ENCODE measurements around the gene CALHM2.

The CALHM2 gene

DNA sequence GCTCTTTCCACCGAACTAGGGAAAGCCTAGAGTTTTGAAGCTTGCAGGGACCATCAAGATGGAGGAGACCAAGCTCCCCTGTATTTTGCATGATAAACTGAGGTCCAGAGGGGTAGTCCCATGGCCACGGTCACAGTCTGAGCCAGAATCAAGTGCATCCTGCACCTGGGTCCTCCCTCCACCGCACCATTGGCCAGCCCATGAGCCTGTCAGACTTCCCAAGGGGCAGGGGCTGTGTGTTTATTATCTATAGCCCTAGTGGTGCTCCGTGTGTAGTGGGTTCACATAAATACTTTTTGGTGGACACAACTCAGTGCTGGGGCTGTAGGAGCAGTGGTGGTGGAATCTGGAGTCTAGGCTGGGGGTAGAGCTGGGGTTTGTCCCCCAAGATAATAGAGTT lies 23.3 kb upstream of the CALHM2 start:
- no peak for DNase-seq

DNA sequence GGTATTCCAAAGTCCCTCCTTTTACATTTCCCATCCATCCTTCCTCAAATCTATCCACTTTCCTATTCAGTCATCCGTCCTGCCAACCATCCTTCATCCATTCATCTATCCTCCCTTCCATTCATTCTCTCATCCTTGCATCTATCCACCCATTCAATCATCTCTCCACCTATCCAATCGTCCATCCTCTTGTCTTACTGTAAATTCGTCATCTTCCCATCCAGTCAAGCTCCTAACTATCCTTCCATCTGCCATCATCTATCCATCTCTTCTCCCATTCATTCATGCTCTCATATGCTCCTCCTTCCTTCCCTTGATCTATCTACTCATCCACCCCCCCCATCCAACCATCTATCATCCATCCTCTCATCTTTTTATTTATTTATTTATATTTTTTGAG lies 21.9 kb upstream of the CALHM2 start:
- DNase-seq = no peak

DNA sequence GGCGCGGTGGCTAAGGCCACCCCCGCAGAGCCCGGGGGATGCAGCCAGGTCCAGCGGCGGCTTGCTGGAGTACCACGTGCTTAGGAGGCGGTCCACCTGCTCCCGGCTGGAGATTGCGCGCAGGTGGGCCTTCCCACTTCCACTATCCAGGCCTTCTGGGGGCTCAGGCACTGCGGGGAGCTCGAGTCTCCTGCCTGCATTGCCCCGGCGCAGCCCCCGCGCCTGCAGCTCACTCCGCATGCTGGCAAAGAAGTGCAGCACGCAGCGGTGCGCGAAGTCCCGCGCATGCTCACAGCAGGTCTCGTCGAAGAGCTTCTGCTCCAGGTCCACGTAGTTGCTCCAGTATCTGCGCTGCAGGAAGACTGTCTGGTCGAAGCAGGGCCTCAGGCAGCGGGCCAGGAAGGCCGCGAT lies 21.1 kb upstream of the CALHM2 start:
- DNase-seq = no peak

DNA sequence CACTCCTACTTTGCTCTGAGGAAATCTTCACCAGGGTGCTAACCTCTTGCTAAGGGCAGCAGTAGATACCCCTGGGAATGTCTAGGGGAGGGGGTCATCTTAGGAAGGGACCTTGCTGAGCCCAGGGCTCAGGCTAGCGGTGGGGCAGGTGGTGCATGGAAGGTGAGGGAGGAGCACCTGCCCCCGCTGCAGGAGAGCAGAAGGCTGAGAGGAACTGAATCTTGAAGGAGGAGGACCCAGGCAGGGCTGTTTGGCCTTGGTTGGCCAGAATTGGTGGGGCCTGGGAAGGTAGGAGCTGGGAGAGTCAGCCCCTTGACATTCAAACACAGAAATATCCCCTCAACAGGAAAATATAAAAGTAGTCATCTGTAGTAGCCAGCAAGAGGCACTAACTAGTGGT lies 19.8 kb upstream of the CALHM2 start:
- DNase-seq = no peak

DNA sequence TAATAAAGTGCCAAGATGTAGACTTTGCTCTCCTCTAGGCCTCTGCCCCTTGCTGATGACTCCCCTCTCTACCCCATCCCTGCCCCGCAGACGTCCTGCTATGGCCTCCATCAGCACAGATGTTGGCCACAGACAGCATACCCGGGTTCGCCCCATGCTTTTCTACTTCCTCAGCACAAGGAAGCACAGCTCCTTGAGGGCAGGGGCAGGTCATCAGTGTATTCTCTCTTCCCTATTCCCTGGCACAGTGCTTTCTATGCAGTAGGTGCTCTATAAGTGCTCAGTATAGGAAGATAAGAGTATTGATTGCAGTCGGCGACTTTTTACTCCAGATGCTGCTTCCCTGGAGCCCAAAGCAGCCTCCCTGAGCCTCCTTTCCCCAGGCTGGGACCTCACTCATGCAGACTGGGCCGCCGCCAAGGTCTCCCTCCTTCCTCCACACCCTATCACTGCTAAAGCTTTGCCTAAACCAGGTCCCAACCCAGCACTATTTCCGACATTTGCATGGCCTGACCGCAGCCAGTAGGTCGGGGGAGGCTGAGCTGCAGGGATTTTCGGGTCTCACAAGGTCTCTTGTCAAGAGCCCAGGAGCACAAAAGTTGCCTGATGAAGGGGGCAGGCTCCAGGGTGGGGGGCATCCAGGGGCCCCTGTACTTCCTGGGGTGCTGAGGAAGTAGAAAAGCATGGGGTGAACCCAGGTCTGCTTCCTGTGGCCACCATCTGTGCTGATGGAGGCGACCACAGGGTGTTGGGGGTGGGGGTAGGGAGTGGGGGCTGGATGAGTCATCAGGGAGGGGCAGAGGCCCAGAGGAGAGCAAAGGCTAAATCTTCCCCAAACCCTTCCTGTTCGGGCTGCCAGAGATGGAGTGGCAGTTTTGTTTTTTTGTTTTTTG lies 18.8 kb upstream of the CALHM2 start:
- no peak for DNase-seq

- DNase-seq = no peak
Measured at GRCh38 chr10:103469201-103469600, 17.0 kb upstream of the CALHM2 start.

DNA sequence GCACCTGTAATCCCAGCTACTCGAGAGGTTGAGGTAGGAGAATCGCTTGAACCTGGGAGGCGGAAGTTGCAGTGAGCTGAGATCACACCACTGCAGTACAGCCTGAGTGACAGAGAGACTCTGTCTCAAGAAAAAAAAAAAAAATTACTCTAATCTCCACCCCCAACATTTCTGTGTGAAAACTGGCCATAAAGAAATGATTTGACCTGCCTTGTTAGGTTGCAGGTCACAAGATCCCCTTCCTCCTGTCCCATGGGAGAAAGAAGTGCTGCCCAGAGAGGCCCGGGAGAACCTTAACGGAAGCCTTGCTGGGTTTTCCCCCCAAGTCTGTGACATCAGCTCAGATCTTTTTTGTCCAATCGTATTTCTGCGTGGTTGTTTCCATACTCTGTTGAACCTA lies 15.2 kb upstream of the CALHM2 start:
- DNase-seq = no peak

- no peak for DNase-seq
Measured at GRCh38 chr10:103466734-103467133, 14.6 kb upstream of the CALHM2 start.

- DNase-seq = no peak
Measured at GRCh38 chr10:103465411-103466179, 13.4 kb upstream of the CALHM2 start.

DNA sequence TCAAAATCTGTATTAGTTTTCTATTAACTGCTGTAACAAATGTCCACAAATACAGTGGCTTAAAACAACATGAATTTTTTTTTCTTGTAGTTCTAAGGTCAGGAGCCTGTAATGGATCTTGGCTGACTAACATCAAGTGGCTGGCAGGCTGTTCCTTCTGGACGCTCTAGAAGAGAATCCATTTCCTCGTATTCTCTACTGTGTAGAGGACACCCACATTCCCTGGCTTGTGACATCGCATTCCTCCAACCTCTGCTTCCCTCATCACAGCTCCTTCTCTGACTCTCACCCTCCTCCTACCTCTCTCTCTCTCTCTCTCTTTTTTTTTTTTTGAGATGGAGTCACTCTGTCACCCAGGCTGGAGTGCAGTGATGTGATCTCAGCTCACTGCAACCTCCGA lies 11.3 kb upstream of the CALHM2 start:
- no peak for DNase-seq

DNA sequence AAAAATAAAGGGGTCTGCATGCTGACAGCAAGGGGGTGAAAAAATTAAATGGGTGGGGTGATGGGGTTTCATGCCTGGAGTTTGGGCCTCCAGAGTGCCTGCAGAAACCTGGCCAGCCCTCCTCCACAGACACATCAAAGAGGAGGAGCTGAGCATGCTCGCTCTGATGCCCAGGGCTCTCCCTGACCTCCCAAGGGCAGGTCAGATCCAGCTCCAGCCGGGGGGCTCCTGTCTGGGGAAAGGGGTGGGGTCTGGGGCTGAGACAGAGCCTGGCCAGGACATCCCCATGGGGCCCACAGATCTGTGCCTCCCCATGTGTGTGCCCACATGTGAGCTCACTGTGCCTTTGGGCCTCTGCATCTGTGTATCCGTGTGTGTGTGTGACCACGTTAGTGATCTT lies 7.4 kb upstream of the CALHM2 start:
- DNase-seq = no peak

DNA sequence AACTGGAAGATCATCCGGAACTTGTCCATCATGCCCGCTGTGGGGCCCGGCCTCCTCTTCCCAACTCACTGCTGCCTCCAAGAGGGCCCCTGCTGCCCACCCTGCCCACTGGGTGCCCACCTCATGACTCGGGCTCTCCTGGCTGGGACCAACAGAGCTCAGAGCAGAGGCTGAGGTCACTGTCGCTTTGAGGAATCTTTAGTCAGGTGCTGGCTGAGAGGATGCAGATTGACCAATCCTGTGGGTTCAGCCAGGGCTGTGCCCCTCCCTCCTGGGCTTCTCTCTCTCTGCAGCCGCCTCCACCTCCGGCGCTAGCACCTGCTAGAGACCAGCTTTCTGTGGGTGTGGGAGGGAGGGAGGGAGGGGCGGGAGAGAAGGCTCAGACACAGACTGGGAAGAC lies 6.5 kb upstream of the CALHM2 start, which contains the start of gene CALHM1:
Gene CALHM1 (minus strand): TSS at position 181 of the 400 bp plus-strand sequence. CDS start 149 bp downstream, at position 32.
- peak; percentile 17 for DNase-seq

DNA sequence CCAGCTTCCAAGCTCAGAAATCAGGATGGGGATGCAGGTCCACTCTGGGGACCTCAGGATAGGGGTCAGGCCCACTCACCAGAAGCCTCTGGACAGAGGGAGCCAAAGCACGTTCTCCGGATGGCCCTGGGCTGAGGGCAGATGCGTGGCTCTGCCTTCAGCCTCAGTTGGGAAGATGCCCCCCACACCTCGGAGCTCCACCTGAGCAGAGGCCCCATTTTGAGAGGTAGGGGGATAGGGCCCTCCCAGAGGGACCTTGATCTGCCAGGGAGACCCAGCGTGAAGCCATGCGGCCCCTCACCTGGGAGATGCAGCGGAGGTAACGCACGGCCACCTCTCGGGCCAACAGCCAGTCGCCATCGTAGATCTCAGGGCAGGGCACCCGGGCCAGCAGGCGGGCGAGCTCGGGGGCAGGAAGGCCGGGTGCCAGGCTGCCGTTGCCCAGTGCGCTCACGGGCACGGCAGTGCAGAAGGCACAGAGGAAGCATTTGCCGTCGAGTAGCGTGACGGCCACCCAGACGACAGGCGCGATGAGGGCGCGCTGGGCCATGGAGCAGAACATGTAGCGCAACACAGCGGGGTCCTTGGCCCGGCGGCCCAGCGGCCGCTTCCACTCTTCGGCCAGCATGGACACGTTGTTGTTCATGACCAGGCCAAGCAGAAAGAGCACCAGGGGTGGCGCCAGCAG lies 5.9 kb upstream of the CALHM2 start:
- DNase-seq = no peak

DNA sequence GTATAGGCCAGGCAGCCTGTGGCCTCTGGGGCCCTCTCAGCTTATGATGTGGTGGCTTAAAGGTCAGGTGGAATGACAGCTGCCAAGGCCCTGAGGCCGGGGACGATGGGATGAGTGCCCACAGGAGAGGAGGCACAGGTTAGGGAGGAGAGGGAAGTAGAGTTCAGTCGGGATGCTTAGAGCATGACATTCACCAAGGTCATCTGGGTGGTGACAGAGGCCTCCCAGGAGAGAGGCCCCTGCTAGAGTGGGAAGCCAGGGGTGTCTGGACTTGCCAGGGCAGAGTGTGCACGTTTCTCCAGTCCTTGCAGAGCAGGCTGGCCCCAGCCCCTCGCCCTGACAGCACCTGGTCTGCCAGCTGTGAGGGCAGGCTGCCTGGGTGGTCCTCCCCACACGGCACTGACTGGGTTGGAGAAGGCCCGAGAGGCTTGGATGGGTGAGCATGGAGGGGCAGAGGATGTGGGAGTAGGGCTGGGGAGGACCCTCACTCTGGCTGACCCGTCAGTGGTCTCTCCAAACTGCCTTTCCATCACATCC lies 5.1 kb upstream of the CALHM2 start:
- no peak for DNase-seq

GRCh38 chr10:103456074-103456660 lies 4.0 kb upstream of the CALHM2 start:
- DNase-seq = no peak

GRCh38 chr10:103455235-103455634 lies 3.1 kb upstream of the CALHM2 start:
- no peak for DNase-seq

GRCh38 chr10:103454026-103454425 lies 1.9 kb upstream of the CALHM2 start:
- no peak for DNase-seq

- DNase-seq = no peak
Measured at GRCh38 chr10:103452506-103453230, 498 bp upstream of the CALHM2 start.

DNA sequence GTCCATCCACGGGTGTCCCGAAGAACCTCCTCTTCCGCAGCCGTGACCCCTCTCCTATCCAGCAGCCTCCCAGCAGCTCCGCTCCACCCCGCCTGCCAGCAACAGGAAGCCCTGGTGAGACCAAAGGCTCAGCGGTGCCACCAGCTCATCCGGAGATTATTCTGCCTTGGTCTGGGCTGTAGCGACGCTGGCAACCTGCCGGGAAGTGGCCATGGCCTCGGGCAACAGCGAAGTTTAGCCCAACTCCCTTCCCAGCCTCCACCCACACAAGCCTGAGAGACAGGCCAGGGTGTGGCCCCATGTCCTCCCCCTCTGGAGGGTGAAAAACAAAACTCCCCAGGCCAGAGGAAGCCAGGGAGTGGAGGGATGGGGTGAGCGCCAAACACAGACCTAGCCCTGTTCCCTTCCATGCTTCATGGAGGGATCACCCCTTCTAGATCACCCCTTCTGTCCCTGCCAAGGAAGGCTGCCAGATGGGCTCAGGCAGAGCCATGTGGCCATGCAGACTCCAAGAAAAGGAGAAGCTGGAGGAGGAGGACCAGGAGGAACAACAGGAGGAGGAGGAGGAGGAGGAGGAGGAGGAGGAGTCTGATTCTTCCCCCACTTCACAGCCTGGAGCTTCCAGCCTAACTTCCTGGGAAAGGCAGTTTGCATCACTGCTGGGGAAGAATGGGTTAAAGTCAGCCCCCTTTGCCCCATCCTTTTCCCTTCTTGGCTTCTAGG lies 918 bp downstream of the CALHM2 start:
- DNase-seq = no peak

DNA sequence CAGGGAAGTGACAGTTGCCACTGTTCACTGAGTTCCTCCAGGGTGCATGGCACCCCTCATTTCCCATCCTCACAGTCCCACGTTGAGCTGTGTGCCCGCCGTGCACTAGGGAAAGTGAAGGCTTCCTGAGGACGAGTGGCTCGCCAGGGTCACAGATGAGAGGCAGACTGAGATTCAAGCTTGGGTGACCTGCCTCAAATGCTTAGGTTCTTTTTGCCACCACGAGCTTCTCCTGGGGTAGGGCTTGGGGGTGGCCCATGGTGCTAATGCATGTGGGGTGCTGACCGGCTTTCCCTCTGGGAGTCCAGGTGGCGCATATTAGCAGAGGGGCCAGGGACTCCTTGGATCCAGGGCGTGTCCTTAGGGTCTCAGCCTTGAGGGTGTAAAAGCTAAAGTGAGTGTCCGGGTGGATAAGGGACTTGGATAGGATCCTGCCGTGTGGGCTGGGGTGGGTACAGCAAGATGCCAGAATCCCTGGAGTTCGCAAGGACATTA lies 1.9 kb downstream of the CALHM2 start:
- no peak for DNase-seq
